ENCODE results near the gene ADORA1. TPM values are rescaled to one million over a fixed set of nuclear protein-coding genes. Genes with fewer than 3 reads are reported as not detected.
A peak's percentile ranks its signal among the peaks of the same experiment; 100 is the strongest.

The ADORA1 gene
- total RNA-seq, 2 experiments from 2014 or later: not detected

DNA sequence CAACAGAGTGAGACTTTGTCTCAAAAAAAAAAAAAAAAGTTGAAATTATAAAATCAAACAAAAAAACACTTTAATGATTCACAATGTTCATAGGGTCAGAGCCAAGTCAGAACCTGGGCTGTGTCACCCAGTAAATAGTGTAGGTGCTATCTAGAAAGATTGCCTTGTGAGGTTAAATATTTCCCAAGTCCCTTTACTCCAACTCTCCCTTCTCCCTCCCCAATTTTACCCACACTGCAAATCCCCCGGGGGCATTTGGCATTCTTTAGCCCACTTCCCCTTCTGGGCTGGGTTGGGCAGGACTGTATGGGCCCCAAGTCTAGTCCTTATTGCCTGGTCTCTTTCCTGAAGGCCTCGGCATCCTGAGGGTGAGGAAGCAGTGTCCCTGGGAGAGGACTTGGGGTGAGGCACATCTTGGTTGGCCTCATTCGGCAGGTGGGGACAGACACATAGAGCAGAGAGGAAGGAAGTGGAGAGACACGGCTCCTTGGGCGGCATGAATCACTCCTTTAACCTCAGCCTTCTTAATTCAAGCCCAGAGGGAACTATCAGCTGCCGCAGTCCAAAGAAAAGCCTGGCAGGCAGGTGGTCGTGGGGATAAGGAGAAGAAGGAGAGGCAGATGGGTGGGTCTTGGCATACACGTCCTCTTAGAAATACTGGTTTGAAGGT is 8.2 kb downstream of the ADORA1 start:
- Mint-ChIP-seq H3K36me3 (ENCODE audit: low read depth) (no peaks in the 10 kb centered on the region), H3K27ac (no peak overlapping the region), H3K27me3 (peaks cover 4% of the 10 kb centered on the region), H3K4me3 (no peak overlapping the region), H3K9me3 (no peaks in the 10 kb centered on the region), H3K4me1 (ENCODE audit: low read depth) (no peaks in the 10 kb centered on the region)
- no peak for TF ChIP-seq CTCF (IDR thresholded peaks at IDR 0.05)
- CTCF ChIA-PET: interaction anchor here (1.2 kb wide), 2 partner anchors 51 to 80 kb away, joined by 3 to 5 read pairs; no protein-coding TSS in a partner anchor
- POLR2A ChIA-PET: no interaction called here
- intact Hi-C loops (cut with micrococcal nuclease): no loop called here
- peak; percentile 31 for DNase-seq
- peak; percentile 74 for ATAC-seq

DNA sequence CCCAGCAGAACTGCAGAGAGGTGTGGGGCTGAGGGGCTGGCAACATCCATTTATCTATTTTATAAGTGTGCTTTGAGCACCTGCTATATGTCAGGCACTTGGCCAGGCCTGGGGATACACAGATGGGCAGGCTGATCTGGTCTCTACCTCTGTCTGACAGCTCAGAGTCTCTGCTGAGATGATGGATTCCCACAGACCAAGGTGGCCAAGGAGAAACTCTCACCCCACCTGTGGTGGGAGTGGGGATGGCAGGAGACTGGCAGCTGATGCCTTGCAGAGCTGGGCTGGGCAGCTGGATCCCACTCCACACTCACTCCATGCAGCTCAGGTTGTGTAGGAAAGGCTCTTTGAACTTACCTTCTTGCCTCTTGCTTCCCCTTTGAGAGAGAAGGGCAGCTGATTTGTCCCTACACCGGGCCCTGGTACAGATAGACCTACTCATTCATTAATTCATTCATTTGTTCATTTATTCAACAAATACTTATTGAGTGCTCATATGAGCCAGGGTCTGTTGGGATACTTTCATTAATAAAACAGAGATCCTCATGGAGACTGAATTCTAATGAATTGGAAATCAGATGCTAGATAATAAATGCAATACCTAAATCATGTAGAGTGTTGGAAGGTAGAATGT is 9.0 kb downstream of the ADORA1 start:
- no peak for TF ChIP-seq CTCF (IDR thresholded peaks at IDR 0.05)
- no peaks in the 10 kb centered on the region for H3K4me1 Mint-ChIP-seq (ENCODE audit: low read depth)
- CTCF ChIA-PET: interaction anchor here (1.2 kb wide), 2 partner anchors 52 to 80 kb away, joined by 3 to 5 read pairs; no protein-coding TSS in a partner anchor
- no peak overlapping the region for H3K4me3 Mint-ChIP-seq
- DNase-seq (no peak), ATAC-seq (peak; percentile 37)
- POLR2A ChIA-PET: interaction anchor here (0.7 kb wide), 1 partner anchor 23 kb away, joined by 3 read pairs; no protein-coding TSS in a partner anchor
- intact Hi-C loops (cut with micrococcal nuclease): no loop called here
- no peaks in the 10 kb centered on the region for H3K9me3 Mint-ChIP-seq
- no peaks in the 10 kb centered on the region for H3K36me3 Mint-ChIP-seq (ENCODE audit: low read depth)
- H3K27ac Mint-ChIP-seq: no peak overlapping the region
- peaks cover 4% of the 10 kb centered on the region for H3K27me3 Mint-ChIP-seq

DNA sequence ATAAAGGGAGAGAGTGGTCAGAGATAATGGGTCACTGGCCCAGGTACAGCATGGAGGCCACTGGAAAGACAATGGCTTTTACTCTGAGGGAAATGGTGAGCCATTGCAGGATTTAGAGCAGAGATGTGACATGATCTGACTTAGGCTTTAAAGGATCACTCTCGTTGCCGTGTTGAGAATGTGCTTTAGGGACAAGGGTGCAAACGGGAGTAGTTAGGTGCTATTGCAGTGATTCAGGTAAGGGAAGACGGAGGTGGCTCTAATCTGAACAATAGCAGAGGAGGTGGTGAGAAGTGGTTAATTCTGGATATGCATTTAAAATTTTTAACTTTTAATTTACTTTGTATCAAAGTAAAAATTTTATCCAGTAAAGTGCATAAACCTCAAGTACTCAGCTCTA is 9.8 kb downstream of the ADORA1 start:
- POLR2A ChIA-PET: no interaction called here
- H3K36me3 Mint-ChIP-seq (ENCODE audit: low read depth): no peaks in the 10 kb centered on the region
- no peak for TF ChIP-seq CTCF (IDR thresholded peaks at IDR 0.05)
- no peaks in the 10 kb centered on the region for H3K4me1 Mint-ChIP-seq (ENCODE audit: low read depth)
- ATAC-seq (no peak), DNase-seq (no peak)
- CTCF ChIA-PET: interaction anchor here (0.7 to 0.9 kb wide), 2 partner anchors 12 to 98 kb away, joined by 3 to 4 read pairs; no protein-coding TSS in a partner anchor
- peaks cover 4% of the 10 kb centered on the region for H3K27me3 Mint-ChIP-seq
- no peak overlapping the region for H3K4me3 Mint-ChIP-seq
- intact Hi-C loops (cut with micrococcal nuclease): no loop called here
- H3K27ac Mint-ChIP-seq: no peak overlapping the region
- no peaks in the 10 kb centered on the region for H3K9me3 Mint-ChIP-seq

- no peaks in the 10 kb centered on the region for H3K36me3 Mint-ChIP-seq (ENCODE audit: low read depth)
- no peak overlapping the region for H3K4me3 Mint-ChIP-seq
- ChIA-PET POLR2A (no interaction called here), CTCF (interaction anchor here (0.7 to 1.1 kb wide), 3 partner anchors 11 to 99 kb away, joined by 3 to 5 read pairs (median 4); no protein-coding TSS in a partner anchor)
- intact Hi-C loops (cut with micrococcal nuclease): no loop called here
- DNase-seq: no peak
- peaks cover 4% of the 10 kb centered on the region for H3K27me3 Mint-ChIP-seq
- H3K9me3 Mint-ChIP-seq: no peaks in the 10 kb centered on the region
- no peak for ATAC-seq
- no peak for TF ChIP-seq CTCF (IDR thresholded peaks at IDR 0.05)
- H3K4me1 Mint-ChIP-seq (ENCODE audit: low read depth): no peaks in the 10 kb centered on the region
- no peak overlapping the region for H3K27ac Mint-ChIP-seq
Measured at GRCh38 chr1:203138066-203138465, 10.5 kb downstream of the ADORA1 start.

DNA sequence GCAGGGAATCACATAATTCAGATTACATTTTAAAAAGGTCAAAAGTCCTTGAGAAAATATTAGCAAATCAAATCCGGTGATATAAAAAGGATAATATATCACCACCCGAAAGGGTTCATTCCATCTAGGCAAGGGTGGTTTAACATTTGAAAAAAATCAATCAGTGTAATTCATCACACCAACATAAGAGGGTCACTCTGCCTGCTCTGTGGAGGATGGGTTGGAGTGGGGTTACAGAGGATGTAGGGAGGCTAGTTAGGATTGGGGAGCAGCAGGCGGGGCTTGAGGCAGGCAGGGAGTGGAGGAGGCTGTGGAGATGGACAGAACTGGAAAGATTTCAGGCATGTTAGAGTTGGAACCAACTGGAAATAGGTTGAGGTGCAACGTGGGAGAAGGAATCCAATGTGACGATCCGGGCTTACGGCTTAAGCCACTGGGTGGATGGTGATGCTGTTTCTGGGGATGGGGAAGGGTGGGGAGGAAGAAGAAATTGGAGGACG is 12.5 kb downstream of the ADORA1 start:
- CTCF ChIA-PET: no interaction called here
- TF ChIP-seq CTCF (IDR thresholded peaks at IDR 0.05): no peak
- H3K27me3 Mint-ChIP-seq: peaks cover 4% of the 10 kb centered on the region
- H3K4me1 Mint-ChIP-seq (ENCODE audit: low read depth): no peaks in the 10 kb centered on the region
- H3K27ac Mint-ChIP-seq: no peak overlapping the region
- POLR2A ChIA-PET: no interaction called here
- no peaks in the 10 kb centered on the region for H3K36me3 Mint-ChIP-seq (ENCODE audit: low read depth)
- H3K4me3 Mint-ChIP-seq: no peak overlapping the region
- intact Hi-C loops (cut with micrococcal nuclease): no loop called here
- H3K9me3 Mint-ChIP-seq: no peaks in the 10 kb centered on the region
- DNase-seq (no peak), ATAC-seq (no peak)

All from activated CD8-positive, alpha-beta T cell treated with anti-CD3 and anti-CD28 coated beads for 36 hours (primary cell).